Neuronal stem cell (in vitro differentiated cells): Measurements from ENCODE around the gene SMAD4. TPM values are rescaled to one million over a fixed set of nuclear protein-coding genes. Genes with fewer than 3 reads are reported as not detected.

Experiments
- DNase-seq: peaks from one replicate; pipeline ENCODE4 v3.0.0-alpha.2; 2013; ENCODE audit warnings: low spot score
- H2AFZ ChIP-seq: one replicate; pipeline ENCODE4 v1.6.1; 2013; ENCODE audit warnings: mild to moderate bottlenecking, low read length, inconsistent platforms
- H2AK5ac ChIP-seq: 2 replicates; pipeline ENCODE4 v1.6.1; 2013; ENCODE audit warnings: low read depth, mild to moderate bottlenecking, inconsistent platforms, low read length, moderate library complexity, mixed read lengths
- H2BK120ac ChIP-seq: 2 replicates; pipeline ENCODE4 v1.6.1; 2013; ENCODE audit warnings: low read depth, mild to moderate bottlenecking, inconsistent platforms, low read length, moderate library complexity, mixed read lengths
- H2BK12ac ChIP-seq: one replicate; pipeline ENCODE4 v1.6.1; 2013; ENCODE audit warnings: low read length, inconsistent platforms
- H2BK15ac ChIP-seq: 2 replicates; pipeline ENCODE4 v1.6.1; 2013; ENCODE audit warnings: mild to moderate bottlenecking, low read length, inconsistent platforms, mixed read lengths
- H2BK5ac ChIP-seq: one replicate; pipeline ENCODE4 v1.6.1; 2013; ENCODE audit warnings: inconsistent platforms, mild to moderate bottlenecking, low read length, moderate library complexity
- H3K14ac ChIP-seq: one replicate; pipeline ENCODE4 v1.6.1; 2013; ENCODE audit warnings: low read length, inconsistent platforms
- H3K18ac ChIP-seq: 2 replicates; pipeline ENCODE4 v1.6.1; 2013; ENCODE audit warnings: low read length, inconsistent platforms
- H3K23ac ChIP-seq: 2 replicates; pipeline ENCODE4 v1.6.1; 2013; ENCODE audit warnings: low read depth, mild to moderate bottlenecking, mixed read lengths, low read length, inconsistent platforms; ENCODE audit not compliant: poor library complexity
- H3K27ac ChIP-seq: replicated peaks from 3 replicates; pipeline ENCODE4 v1.5.1; 2013; ENCODE audit warnings: low read length, inconsistent platforms
- H3K27me3 ChIP-seq, 3 experiments: 2 replicates each; pipeline ENCODE4 v1.6.1; 2013; ENCODE audit warnings: low read length in 3 of 3, mild to moderate bottlenecking in 2 of 3, inconsistent platforms in 1 of 3, low read depth in 1 of 3, mixed read lengths in 1 of 3, moderate library complexity in 1 of 3; ENCODE audit not compliant: control insufficient read depth in 3 of 3, insufficient read depth in 3 of 3
- H3K36me3 ChIP-seq, 2 donors: replicated peaks in 1 of 2; 2 replicates each; pipeline ENCODE4 v1.6.1; 2013; ENCODE audit warnings: low read length in 2 of 2; ENCODE audit not compliant: control insufficient read depth in 2 of 2, insufficient read depth in 2 of 2
- H3K4ac ChIP-seq: 2 replicates; pipeline ENCODE4 v1.6.1; 2013; ENCODE audit warnings: inconsistent platforms, mild to moderate bottlenecking, low read length, moderate library complexity
- H3K4me1 ChIP-seq, 2 donors: 1 replicate in 1 of 2; 2 replicates in 1 of 2; pipeline ENCODE4 v1.6.1; 2013; ENCODE audit warnings: low read length in 2 of 2, low read depth in 1 of 2; ENCODE audit not compliant: control insufficient read depth in 2 of 2, insufficient read depth in 1 of 2
- H3K4me2 ChIP-seq: one replicate; pipeline ENCODE4 v1.6.1; 2013; ENCODE audit warnings: mild to moderate bottlenecking, low read length, inconsistent platforms; ENCODE audit not compliant: insufficient read depth, poor library complexity, severe bottlenecking
- H3K4me3 ChIP-seq, 2 donors: 2 replicates each; pipeline ENCODE4 v1.5.1; 2013; ENCODE audit warnings: low read length in 2 of 2, mild to moderate bottlenecking in 2 of 2, inconsistent platforms in 1 of 2, moderate library complexity in 1 of 2
- H3K79me1 ChIP-seq: one replicate; pipeline ENCODE4 v1.6.1; 2013; ENCODE audit warnings: low read depth, mild to moderate bottlenecking, inconsistent platforms, low read length, moderate library complexity
- H3K9ac ChIP-seq: one replicate; pipeline ENCODE4 v1.6.1; 2013; ENCODE audit warnings: mild to moderate bottlenecking, low read depth, low read length, inconsistent platforms; ENCODE audit not compliant: poor library complexity
- H3K9me3 ChIP-seq, 2 donors: replicated peaks in 1 of 2; 2 replicates each; pipeline versions ENCODE3 to v1.6.1; 2013; ENCODE audit warnings: low read length in 2 of 2, mild to moderate bottlenecking in 2 of 2, inconsistent platforms in 1 of 2, low read depth in 1 of 2, mixed read lengths in 1 of 2, moderate library complexity in 1 of 2; ENCODE audit not compliant: control insufficient read depth in 2 of 2, insufficient read depth in 1 of 2
- H4K8ac ChIP-seq: one replicate; pipeline ENCODE4 v1.6.1; 2013; ENCODE audit warnings: low read depth, mild to moderate bottlenecking, inconsistent platforms, low read length, moderate library complexity
- H4K91ac ChIP-seq: one replicate; pipeline ENCODE4 v1.6.1; 2013; ENCODE audit warnings: low read length, low read depth, mild to moderate bottlenecking, inconsistent platforms; ENCODE audit not compliant: poor library complexity
- WGBS, 2 donors: extraction: QIAGEN DNeasy Blood & Tissue Kit; methylation state at CpG; one replicate each; pipeline ENCODE4 v1.1.7; 2013; ENCODE audit warnings: missing lambda C conversion rate in 2 of 2, mixed read lengths in 1 of 2; ENCODE audit not compliant: insufficient read length in 2 of 2, insufficient replicate concordance in 1 of 2; ENCODE audit errors: extremely low coverage in 2 of 2; 5-methylcytosine and 5-hydroxymethylcytosine counted together
- polyA plus RNA-seq, 2 experiments: library from polyadenylated mRNA; stranded (reverse); fragments of 200-250 nt; gene quantifications; one replicate each; pipeline ENCODE4 v1.2.3, GENCODE V29; 2013

Gene SMAD4
- 75.0 TPM for polyA plus RNA-seq (2013, experiment 1 of 2)
- polyA plus RNA-seq (2013, experiment 2 of 2), result 79.4 TPM

- peak; percentile 98 for DNase-seq
- no peak within 1 kb of the TSS for H4K8ac ChIP-seq
- peak within 1 kb of the TSS; percentile 91 for H3K9ac ChIP-seq
- H3K36me3 ChIP-seq, result peaks cover 0 to 50% of the 10 kb centered on the region in 2 donors
- peak within 1 kb of the TSS; percentile 93 for H2AFZ ChIP-seq
- peak within 1 kb of the TSS; percentile 84 for H3K27ac ChIP-seq
- H3K14ac ChIP-seq, result no peak within 1 kb of the TSS
- no CpG with 5 or more reads among the region's 79 CpGs for WGBS, 2 donors
- H3K23ac ChIP-seq, result peak within 1 kb of the TSS; percentile 95
- H3K4ac ChIP-seq, result peak within 1 kb of the TSS; percentile 4
- peak within 1 kb of the TSS; percentile 85 for H3K18ac ChIP-seq
- H3K9me3 ChIP-seq, result peaks cover 0 to 20% of the 10 kb centered on the region in 2 donors
- H2AK5ac ChIP-seq, result peak within 1 kb of the TSS; percentile 33
- H2BK5ac ChIP-seq, result peak within 1 kb of the TSS; percentile 76
- H4K91ac ChIP-seq, result no peak within 1 kb of the TSS
- H3K4me1 ChIP-seq, result peaks cover 3 to 17% of the 10 kb centered on the region in 2 donors
- no peak within 1 kb of the TSS for H2BK12ac ChIP-seq
- peak within 1 kb of the TSS; percentile 3 for H2BK120ac ChIP-seq
- H3K27me3 ChIP-seq, result no peaks in the 10 kb centered on the region
- peaks cover 2% of the 10 kb centered on the region for H3K79me1 ChIP-seq
- peak within 1 kb of the TSS; percentile 95 for H3K4me2 ChIP-seq
- H3K4me3 ChIP-seq, result peak within 1 kb of the TSS; percentile 65 to 90
- no peak within 1 kb of the TSS for H2BK15ac ChIP-seq
These were observed at the start of gene SMAD4 for GRCh38 chr18:51029694-51030536. Gene SMAD4, plus strand, starts transcription at chr18:51030213. Its CDS starts 16,834 bp downstream, at chr18:51047047.

DNA sequence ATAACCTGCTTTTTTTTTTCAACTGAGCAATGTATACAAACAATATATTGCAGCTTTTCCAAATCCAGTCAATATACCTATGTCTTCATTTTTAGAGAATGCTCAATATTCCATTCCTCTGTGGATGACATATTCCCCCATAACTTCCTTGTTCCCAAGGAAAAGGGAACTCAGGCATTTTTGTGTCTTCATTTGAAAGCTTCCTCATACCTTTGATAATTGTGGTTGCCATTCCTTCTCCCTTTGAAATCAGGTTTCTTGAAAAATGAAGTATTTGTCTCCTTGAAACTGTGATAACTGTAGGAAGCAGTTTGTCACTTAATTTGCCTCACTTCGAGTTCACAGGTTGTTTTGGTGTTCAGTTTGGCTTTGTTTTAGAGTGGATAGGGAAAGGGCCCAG, 48.6 kb upstream of the SMAD4 start:
- Histone ChIP-seq H3K4ac (no peak overlapping the region), H2BK12ac (no peak overlapping the region)
- WGBS, 2 donors, result no CpG with 5 or more reads among the region's 1 CpG

DNA sequence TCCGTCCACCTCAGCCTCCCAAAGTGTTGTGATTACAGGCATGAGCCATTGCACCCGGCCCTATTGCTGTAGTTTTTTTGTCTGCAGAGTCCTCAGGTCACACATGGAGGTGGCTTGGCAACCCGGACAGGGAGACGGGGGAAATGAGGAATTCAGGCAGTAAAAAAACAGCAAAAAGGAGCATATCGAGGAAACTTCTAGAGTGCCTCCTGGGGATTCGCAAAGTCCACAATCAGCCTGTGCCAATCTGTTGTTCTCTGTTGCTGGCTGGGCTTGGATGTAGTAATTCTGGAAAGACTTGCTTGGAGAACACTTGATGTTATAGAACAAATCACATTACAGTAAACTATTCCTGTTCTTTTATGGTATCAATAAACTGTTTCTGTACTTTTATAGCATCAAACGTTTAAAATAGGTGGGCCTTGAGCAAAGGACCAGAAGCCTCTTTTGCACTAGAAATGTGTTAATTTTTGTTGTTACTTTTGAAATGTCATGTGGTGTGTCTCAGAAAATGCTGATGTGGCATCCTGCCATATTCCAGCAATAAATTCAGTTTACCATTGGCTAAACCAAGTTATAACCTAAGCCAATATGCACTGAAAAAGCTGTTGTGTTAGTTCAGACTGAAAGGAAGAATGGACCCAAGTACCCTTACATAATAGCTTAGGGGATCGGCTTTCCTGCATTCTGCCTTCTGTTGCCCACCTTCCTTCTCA, 47.8 kb upstream of the SMAD4 start:
- Histone ChIP-seq H3K4me1 (no peaks in the 10 kb centered on the region), H3K18ac (no peak overlapping the region), H3K36me3 (peaks cover 3 to 83% of the 10 kb centered on the region in 2 donors), H3K4me3 (no peak overlapping the region), H3K79me1 (no peaks in the 10 kb centered on the region), H2BK120ac (no peak overlapping the region), H2BK12ac (no peak overlapping the region), H2AK5ac (no peak overlapping the region), H3K4me2 (no peak overlapping the region), H4K8ac (no peak overlapping the region), H2AFZ (no peak overlapping the region), H3K14ac (no peak overlapping the region), H3K27me3 (no peaks in the 10 kb centered on the region), H3K4ac (no peak overlapping the region), H2BK15ac (no peak overlapping the region), H3K23ac (no peak overlapping the region), H3K9ac (no peak overlapping the region), H2BK5ac (no peak overlapping the region), H3K9me3 (peaks cover 1 to 25% of the 10 kb centered on the region in 2 donors), H3K27ac (no peak overlapping the region), H4K91ac (no peak overlapping the region)
- WGBS, 2 donors, result no CpG with 5 or more reads among the region's 8 CpGs
- no peak for DNase-seq

More for the DNA sequence above, 48.6 kb upstream of the SMAD4 start:
- Histone ChIP-seq H2BK5ac (no peak overlapping the region), H3K4me3 (no peak overlapping the region), H3K27me3 (no peaks in the 10 kb centered on the region), H4K91ac (no peak overlapping the region), H3K14ac (no peak overlapping the region), H3K4me1 (no peaks in the 10 kb centered on the region), H2AFZ (no peak overlapping the region), H3K23ac (no peak overlapping the region), H4K8ac (no peak overlapping the region), H2BK120ac (no peak overlapping the region), H3K9me3 (peaks cover 4 to 33% of the 10 kb centered on the region in 2 donors), H2AK5ac (no peak overlapping the region), H3K27ac (no peak overlapping the region), H3K18ac (no peak overlapping the region), H2BK15ac (no peak overlapping the region), H3K36me3 (peaks cover 8 to 83% of the 10 kb centered on the region in 2 donors), H3K79me1 (no peaks in the 10 kb centered on the region), H3K9ac (no peak overlapping the region), H3K4me2 (no peak overlapping the region)
- no peak for DNase-seq

DNA sequence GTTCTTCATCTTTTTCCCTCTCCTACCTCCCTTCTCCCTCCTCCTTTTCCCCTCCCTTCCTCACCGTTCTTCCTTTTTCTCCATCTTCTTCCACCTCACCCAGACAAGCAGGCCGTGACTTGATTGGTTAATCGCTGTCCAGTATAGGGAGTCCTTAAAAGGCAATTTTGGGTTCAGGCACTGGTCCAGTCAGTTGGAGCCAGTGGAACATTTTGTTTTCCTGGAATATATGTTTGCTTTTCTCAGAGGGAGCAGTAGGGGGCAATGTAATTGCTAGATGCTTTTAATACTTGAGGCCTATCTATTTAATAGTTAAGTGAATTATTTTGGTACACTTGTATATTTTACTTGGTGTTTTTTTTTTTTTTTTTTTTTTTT, 47.2 kb upstream of the SMAD4 start:
- H3K4me1 ChIP-seq, result no peaks in the 10 kb centered on the region
- no peak overlapping the region for H2AK5ac ChIP-seq
- no peak overlapping the region for H4K8ac ChIP-seq
- no peak overlapping the region for H2BK12ac ChIP-seq
- H3K4me3 ChIP-seq, result no peak overlapping the region
- no peaks in the 10 kb centered on the region for H3K79me1 ChIP-seq
- no peaks in the 10 kb centered on the region for H3K27me3 ChIP-seq
- no peak overlapping the region for H3K18ac ChIP-seq
- no peak overlapping the region for H3K9ac ChIP-seq
- no peak for DNase-seq
- no peak overlapping the region for H2BK5ac ChIP-seq
- no peak overlapping the region for H2BK120ac ChIP-seq
- H3K4ac ChIP-seq, result no peak overlapping the region
- H3K23ac ChIP-seq, result no peak overlapping the region
- no peak overlapping the region for H3K27ac ChIP-seq
- H3K9me3 ChIP-seq, result peaks cover 0 to 19% of the 10 kb centered on the region in 2 donors
- no peak overlapping the region for H3K4me2 ChIP-seq
- H2BK15ac ChIP-seq, result no peak overlapping the region
- H4K91ac ChIP-seq, result no peak overlapping the region
- H3K14ac ChIP-seq, result no peak overlapping the region
- no peak overlapping the region for H2AFZ ChIP-seq
- peaks cover 1 to 83% of the 10 kb centered on the region in 2 donors for H3K36me3 ChIP-seq
- WGBS, 2 donors, result 100% methylated on average over 1 of the region's 3 CpGs; no CpG with 5 or more reads in 1 of the 2 donors
